Kidney epithelial cell (primary cell): ENCODE measurements around the gene PCAT7. TPM values are rescaled to one million over a fixed set of nuclear protein-coding genes. Genes with fewer than 3 reads are reported as not detected.

Experiments
- DNase-seq: peaks from one replicate; pipeline ENCODE4 v3.0.0-alpha.2; 2010; ENCODE audit warnings: low read depth
- H3K27me3 ChIP-seq: 2 replicates; pipeline ENCODE4 v1.6.0; 2011; ENCODE audit warnings: low read length; ENCODE audit not compliant: control insufficient read depth, insufficient read depth
- H3K36me3 ChIP-seq: 2 replicates; pipeline ENCODE4 v1.5.1; 2011; ENCODE audit warnings: low read length; ENCODE audit not compliant: control insufficient read depth, insufficient read depth
- H3K4me3 ChIP-seq: 2 replicates; pipeline ENCODE4 v1.5.1; 2011; ENCODE audit warnings: low read depth, mild to moderate bottlenecking, control low read depth, low read length
- CTCF ChIP-seq: IDR thresholded peaks from 2 replicates; pipeline ENCODE4 v1.5.1; 2011; ENCODE audit warnings: mild to moderate bottlenecking, moderate library complexity, low read length, control low read depth, inconsistent platforms; ENCODE audit not compliant: insufficient read depth, poor library complexity, severe bottlenecking
- total RNA-seq: library from RNA; depleted of rRNA; stranded (reverse); fragments of >200 nt; gene quantifications from 2 replicates; pipeline ENCODE4 v1.2.3, GENCODE V29; 2015

PCAT7 gene
- total RNA-seq, 1 donor from 2014 or later, result not detected

GRCh38 chr9:94567271-94567670, 12.4 kb downstream of the PCAT7 start:
- no peak for TF ChIP-seq CTCF
- no peaks in the 10 kb centered on the region for H3K27me3 ChIP-seq
- no peaks in the 10 kb centered on the region for H3K36me3 ChIP-seq
- no peak overlapping the region for H3K4me3 ChIP-seq
- no peak for DNase-seq

GRCh38 chr9:94568250-94568889, 13.5 kb downstream of the PCAT7 start:
- H3K4me3 ChIP-seq, result no peak overlapping the region
- no peaks in the 10 kb centered on the region for H3K36me3 ChIP-seq
- H3K27me3 ChIP-seq, result no peaks in the 10 kb centered on the region
- DNase-seq, result no peak
- no peak for TF ChIP-seq CTCF

DNA sequence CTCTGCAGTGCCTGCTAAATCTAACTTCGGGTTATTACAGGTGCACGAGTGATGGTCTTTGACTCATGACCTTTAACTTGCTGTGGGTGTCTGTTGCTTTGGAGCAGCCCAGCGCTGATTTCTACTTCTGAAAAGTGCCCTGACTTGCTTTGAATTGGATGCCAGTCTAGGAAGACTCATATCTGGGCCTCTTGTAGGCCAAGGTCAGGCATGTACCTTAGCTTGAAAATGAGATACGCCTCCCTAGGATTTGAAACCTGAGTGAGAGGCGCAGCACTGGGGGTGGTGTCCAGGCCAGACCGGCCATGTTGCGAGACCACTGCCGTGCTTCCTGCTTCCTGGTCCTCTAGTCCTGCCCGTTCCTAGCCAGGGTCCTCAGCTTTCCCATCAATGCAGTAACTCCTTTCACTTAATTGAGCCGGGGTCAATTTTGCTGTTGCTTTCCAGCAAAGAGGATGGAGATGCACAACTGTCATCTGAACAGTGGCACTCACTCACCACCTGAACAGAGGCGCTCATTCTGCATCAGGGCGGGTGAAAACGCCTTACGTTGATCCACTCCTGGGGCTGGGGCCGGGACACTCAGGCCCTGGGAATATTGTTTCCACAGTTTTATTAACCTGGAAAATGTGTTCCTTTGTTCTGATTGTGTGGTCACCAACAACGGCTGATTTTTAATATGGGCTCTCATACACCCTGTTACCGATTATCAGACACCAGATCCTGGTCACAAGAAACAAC, 14.3 kb downstream of the PCAT7 start:
- DNase-seq, result no peak
- no peaks in the 10 kb centered on the region for H3K27me3 ChIP-seq

DNA sequence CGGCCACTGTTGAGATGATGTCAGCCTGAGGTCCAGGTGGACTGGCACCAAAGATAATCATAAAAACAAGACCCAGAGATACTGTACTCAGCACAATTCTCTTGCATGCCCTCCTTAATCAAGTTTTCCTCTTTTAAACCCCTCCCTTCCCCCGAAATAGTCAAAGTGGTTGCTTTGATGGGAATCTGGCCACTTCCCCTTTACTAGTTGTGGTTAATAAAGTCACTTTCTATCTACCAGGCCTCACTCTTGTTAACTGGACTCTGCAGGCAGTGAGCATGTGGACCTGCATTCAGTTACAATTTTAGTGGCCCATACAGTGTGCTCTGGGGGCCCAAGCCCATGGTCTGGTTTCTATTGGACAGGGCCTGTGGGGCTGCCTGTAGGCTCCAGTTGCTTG, 21.2 kb downstream of the PCAT7 start:
- DNase-seq, result no peak
- TF ChIP-seq CTCF, result no peak
- H3K36me3 ChIP-seq, result no peaks in the 10 kb centered on the region
- no peak overlapping the region for H3K4me3 ChIP-seq
- no peaks in the 10 kb centered on the region for H3K27me3 ChIP-seq

More for the DNA sequence above, 14.3 kb downstream of the PCAT7 start:
- no peak for TF ChIP-seq CTCF
- Histone ChIP-seq H3K36me3 (no peaks in the 10 kb centered on the region), H3K4me3 (no peak overlapping the region)

- Histone ChIP-seq H3K27me3 (no peaks in the 10 kb centered on the region), H3K4me3 (no peak overlapping the region), H3K36me3 (no peaks in the 10 kb centered on the region)
- TF ChIP-seq CTCF, result no peak
- no peak for DNase-seq
These were observed 22.2 kb downstream of the PCAT7 start for GRCh38 chr9:94577036-94577435.
